ENCODE results near the gene BPI.

The BPI gene

DNA sequence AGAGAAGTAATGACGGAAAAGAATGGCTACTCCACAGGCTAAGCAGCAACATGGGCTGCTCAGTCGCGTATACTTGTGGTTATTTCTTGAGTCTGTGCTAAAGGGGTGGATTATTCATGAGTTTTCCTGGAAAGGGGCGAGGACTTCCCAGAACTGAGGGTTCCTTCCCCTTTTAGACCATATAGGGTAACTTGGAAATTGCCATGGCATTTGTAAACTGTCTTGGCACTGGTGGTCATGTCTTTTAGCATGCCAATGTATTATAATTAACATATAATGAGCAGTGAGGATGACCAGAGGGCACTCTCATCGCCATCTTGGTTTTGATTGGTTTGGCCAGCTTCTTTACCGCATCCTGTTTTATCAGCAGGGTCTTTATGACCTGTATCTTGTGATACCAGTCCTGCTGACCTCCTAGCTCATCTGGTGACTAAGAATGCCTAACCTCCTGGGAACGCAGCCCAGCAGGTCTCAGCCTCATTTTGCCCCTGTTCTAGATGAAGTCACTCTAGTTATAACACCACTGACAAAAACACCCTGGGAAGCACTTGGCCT is 53.8 kb downstream of the BPI start:
- no peak overlapping the region for H3K4me3 ChIP-seq (replicated peaks; ENCODE audit: low read depth, low read length)

DNA sequence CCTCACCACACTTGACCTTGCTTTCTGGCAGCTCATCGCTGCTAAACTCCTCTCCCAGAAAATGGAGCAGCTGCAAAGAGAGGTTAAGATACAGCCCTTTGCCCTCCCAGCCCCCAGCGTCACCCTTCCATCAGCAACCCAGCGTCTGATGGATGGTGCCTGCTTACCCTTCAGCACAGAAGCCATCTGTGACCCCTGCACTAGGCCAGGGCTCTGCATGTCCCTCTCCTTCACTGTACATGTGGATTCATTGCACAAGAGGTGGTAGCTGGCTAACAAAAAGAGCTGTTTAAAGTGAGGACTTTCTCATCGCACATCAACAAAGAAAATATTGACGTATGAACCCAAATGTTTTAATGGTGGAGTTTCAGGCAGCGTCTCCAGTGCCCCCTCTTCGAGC is 54.6 kb downstream of the BPI start:
- no peak overlapping the region for H3K4me3 ChIP-seq (replicated peaks; ENCODE audit: low read depth, low read length)
- TF ChIP-seq, protein P1, sequence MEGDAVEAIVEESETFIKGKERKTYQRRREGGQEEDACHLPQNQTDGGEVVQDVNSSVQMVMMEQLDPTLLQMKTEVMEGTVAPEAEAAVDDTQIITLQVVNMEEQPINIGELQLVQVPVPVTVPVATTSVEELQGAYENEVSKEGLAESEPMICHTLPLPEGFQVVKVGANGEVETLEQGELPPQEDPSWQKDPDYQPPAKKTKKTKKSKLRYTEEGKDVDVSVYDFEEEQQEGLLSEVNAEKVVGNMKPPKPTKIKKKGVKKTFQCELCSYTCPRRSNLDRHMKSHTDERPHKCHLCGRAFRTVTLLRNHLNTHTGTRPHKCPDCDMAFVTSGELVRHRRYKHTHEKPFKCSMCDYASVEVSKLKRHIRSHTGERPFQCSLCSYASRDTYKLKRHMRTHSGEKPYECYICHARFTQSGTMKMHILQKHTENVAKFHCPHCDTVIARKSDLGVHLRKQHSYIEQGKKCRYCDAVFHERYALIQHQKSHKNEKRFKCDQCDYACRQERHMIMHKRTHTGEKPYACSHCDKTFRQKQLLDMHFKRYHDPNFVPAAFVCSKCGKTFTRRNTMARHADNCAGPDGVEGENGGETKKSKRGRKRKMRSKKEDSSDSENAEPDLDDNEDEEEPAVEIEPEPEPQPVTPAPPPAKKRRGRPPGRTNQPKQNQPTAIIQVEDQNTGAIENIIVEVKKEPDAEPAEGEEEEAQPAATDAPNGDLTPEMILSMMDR (IDR thresholded peaks at IDR 0.05; ENCODE audit: insufficient read depth, low read length, poor library complexity, severe bottlenecking) = no peak
- H3K36me3 ChIP-seq (ENCODE audit: control insufficient read depth, insufficient read depth, low read length) = no peaks in the 10 kb centered on the region
- DNase-seq (ENCODE audit: extremely low read depth, insufficient read length) = no peak
- H3K27me3 ChIP-seq (replicated peaks; ENCODE audit: control insufficient read depth, insufficient read depth, low read length) = no peaks in the 10 kb centered on the region

More for the DNA sequence above, 53.8 kb downstream of the BPI start:
- no peaks in the 10 kb centered on the region for H3K27me3 ChIP-seq (replicated peaks; ENCODE audit: control insufficient read depth, insufficient read depth, low read length)
- no peaks in the 10 kb centered on the region for H3K36me3 ChIP-seq (ENCODE audit: control insufficient read depth, insufficient read depth, low read length)
- TF ChIP-seq, protein P1 (IDR thresholded peaks at IDR 0.05; ENCODE audit: insufficient read depth, low read length, poor library complexity, severe bottlenecking) = no peak
- DNase-seq (ENCODE audit: extremely low read depth, insufficient read length) = no peak

DNA sequence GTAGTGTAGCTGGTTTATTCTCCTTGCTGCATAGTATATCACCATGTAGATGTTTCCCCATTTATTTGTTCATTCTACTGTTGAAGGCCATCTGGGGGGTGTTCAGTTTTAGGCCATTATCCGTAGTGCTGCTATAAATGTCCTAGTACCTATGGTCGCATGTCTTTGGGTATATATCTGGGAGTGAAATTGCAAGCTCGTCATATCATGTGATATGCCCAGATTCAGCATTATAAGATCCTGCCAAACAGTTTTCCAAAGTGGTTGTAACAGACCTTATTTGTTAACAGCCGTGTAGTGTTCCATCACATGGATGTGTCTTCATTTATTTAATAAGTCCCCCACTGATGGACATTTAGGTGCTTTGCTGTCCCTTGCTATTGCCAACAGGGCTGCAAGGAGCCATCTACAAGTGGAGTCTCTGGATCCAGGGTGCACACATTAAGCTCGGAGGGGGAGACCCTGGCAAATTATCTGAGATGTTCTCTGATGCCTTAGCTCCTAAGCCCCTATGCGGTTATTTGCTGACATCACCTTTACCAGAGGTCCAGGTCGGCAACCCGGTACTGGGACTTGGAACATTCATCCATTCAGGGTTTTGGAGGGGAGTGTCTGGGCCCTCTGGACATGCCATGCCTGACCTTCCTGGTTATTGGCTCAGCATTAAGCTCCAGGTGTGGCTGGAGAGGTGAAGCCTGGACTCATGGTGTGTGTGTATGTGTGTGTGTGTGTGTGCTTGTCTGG is 59.2 kb downstream of the BPI start:
- DNase-seq (ENCODE audit: extremely low read depth, insufficient read length) = no peak
- TF ChIP-seq, protein P1 (IDR thresholded peaks at IDR 0.05; ENCODE audit: insufficient read depth, low read length, poor library complexity, severe bottlenecking) = no peak
- H3K4me3 ChIP-seq (replicated peaks; ENCODE audit: low read depth, low read length) = no peak overlapping the region
- peaks cover 2% of the 10 kb centered on the region for H3K27me3 ChIP-seq (replicated peaks; ENCODE audit: control insufficient read depth, insufficient read depth, low read length)
- H3K36me3 ChIP-seq (ENCODE audit: control insufficient read depth, insufficient read depth, low read length) = no peaks in the 10 kb centered on the region

DNA sequence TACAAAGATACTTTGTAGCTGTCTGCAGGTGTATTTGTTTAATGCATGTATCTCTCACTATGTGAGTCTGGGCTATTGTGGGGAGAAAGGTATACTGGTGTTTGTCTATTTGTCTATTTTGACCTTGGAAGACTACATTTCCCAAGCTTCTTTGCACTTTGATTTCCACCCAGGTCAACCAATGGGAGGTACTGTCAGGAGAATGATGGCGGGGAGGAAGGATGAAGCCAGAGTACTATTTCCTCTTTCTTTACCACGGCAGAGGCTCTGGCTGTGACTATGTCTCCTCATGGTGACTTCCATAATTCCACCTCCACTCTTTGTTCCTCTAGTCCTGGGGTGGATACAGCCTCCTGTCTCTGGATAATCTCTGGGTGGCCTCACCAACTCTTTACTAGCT is 65.4 kb downstream of the BPI start:
- TF ChIP-seq, protein P1 (IDR thresholded peaks at IDR 0.05; ENCODE audit: insufficient read depth, low read length, poor library complexity, severe bottlenecking) = no peak
- Histone ChIP-seq H3K36me3 (ENCODE audit: control insufficient read depth, insufficient read depth, low read length) (no peaks in the 10 kb centered on the region), H3K4me3 (replicated peaks; ENCODE audit: low read depth, low read length) (no peak overlapping the region), H3K27me3 (replicated peaks; ENCODE audit: control insufficient read depth, insufficient read depth, low read length) (peaks cover 3% of the 10 kb centered on the region)
- no peak for DNase-seq (ENCODE audit: extremely low read depth, insufficient read length)

DNA sequence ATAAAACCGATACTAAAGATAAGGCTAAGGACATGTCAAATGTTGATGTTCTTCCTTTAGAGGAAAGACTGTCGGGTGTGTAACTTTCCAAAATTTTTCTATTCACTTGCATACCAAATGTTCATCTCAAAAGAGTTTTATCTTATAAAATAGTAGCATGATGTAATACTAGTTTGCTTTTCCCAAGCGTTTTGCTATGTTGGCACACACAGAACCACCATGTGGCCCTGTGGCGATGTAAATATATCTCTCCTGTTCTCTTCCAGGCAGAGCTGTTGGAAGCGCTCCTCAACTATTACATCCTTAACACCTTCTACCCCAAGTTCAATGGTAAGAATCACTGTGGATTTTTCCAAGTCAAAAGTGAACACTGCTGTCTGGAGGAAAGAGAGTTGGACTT is 68.8 kb downstream of the BPI start:
- no peaks in the 10 kb centered on the region for H3K36me3 ChIP-seq (ENCODE audit: control insufficient read depth, insufficient read depth, low read length)
- peaks cover 2% of the 10 kb centered on the region for H3K27me3 ChIP-seq (replicated peaks; ENCODE audit: control insufficient read depth, insufficient read depth, low read length)
- no peak overlapping the region for H3K4me3 ChIP-seq (replicated peaks; ENCODE audit: low read depth, low read length)
- TF ChIP-seq, protein P1 (IDR thresholded peaks at IDR 0.05; ENCODE audit: insufficient read depth, low read length, poor library complexity, severe bottlenecking) = no peak
- DNase-seq (ENCODE audit: extremely low read depth, insufficient read length) = no peak
